ENCODE measurements around the gene ROBO1.

The ROBO1 gene

GRCh38 chr3:79568938-79569337 is 198.9 kb downstream of the ROBO1 start:
- Histone ChIP-seq H3K36me3 (no peaks in the 10 kb centered on the region), H3K4me1 (peaks cover 3% of the 10 kb centered on the region; the same call in 1 of the 2 replicates), H3K4me2 (no peak overlapping the region), H3K9ac (no peak overlapping the region), H3K27ac (no peak overlapping the region), H4K20me1 (no peaks in the 10 kb centered on the region), H3K27me3 (no peaks in the 10 kb centered on the region), H3K4me3 (no peak overlapping the region), H3K9me3 (no peaks in the 10 kb centered on the region)
- TF ChIP-seq Cebpa-rat (IDR thresholded peaks at IDR 0.05), result no peak

- H3K27ac ChIP-seq, result no peak overlapping the region
- H3K36me3 ChIP-seq, result no peaks in the 10 kb centered on the region
- no peak overlapping the region for H3K9ac ChIP-seq
- H4K20me1 ChIP-seq, result no peaks in the 10 kb centered on the region
- no peak for TF ChIP-seq Cebpa-rat (IDR thresholded peaks at IDR 0.05)
- H3K4me2 ChIP-seq, result no peak overlapping the region
- no peak overlapping the region for H3K4me3 ChIP-seq
- peaks cover 3% of the 10 kb centered on the region; the same call in 1 of the 2 replicates for H3K4me1 ChIP-seq
- H3K9me3 ChIP-seq, result no peaks in the 10 kb centered on the region
- H3K27me3 ChIP-seq, result no peaks in the 10 kb centered on the region
These were observed 203.6 kb downstream of the ROBO1 start for GRCh38 chr3:79564192-79564591.

- H4K20me1 ChIP-seq, result no peaks in the 10 kb centered on the region
- H3K4me1 ChIP-seq, result peaks cover 3% of the 10 kb centered on the region; the same call in 1 of the 2 replicates
- no peak overlapping the region for H3K9ac ChIP-seq
- H3K4me3 ChIP-seq, result no peak overlapping the region
- no peaks in the 10 kb centered on the region for H3K27me3 ChIP-seq
- H3K36me3 ChIP-seq, result no peaks in the 10 kb centered on the region
- no peaks in the 10 kb centered on the region for H3K9me3 ChIP-seq
- no peak overlapping the region for H3K4me2 ChIP-seq
- H3K27ac ChIP-seq, result no peak overlapping the region
- TF ChIP-seq Cebpa-rat (IDR thresholded peaks at IDR 0.05), result no peak
These were observed 207.1 kb downstream of the ROBO1 start for GRCh38 chr3:79560698-79561097.

GRCh38 chr3:79558943-79559342 is 208.9 kb downstream of the ROBO1 start:
- TF ChIP-seq Cebpa-rat (IDR thresholded peaks at IDR 0.05), result no peak
- H3K4me2 ChIP-seq, result no peak overlapping the region
- no peak overlapping the region for H3K27ac ChIP-seq
- no peaks in the 10 kb centered on the region for H4K20me1 ChIP-seq
- H3K4me1 ChIP-seq, result no peaks in the 10 kb centered on the region
- H3K27me3 ChIP-seq, result no peaks in the 10 kb centered on the region
- H3K4me3 ChIP-seq, result no peak overlapping the region
- no peaks in the 10 kb centered on the region for H3K9me3 ChIP-seq
- no peak overlapping the region for H3K9ac ChIP-seq
- no peaks in the 10 kb centered on the region for H3K36me3 ChIP-seq

GRCh38 chr3:79555655-79556054 is 212.1 kb downstream of the ROBO1 start:
- Histone ChIP-seq H3K27ac (no peak overlapping the region), H3K27me3 (no peaks in the 10 kb centered on the region), H3K4me3 (no peak overlapping the region), H3K4me1 (no peaks in the 10 kb centered on the region), H3K9ac (no peak overlapping the region), H3K9me3 (no peaks in the 10 kb centered on the region), H3K36me3 (no peaks in the 10 kb centered on the region), H3K4me2 (no peak overlapping the region), H4K20me1 (no peaks in the 10 kb centered on the region)
- TF ChIP-seq Cebpa-rat (IDR thresholded peaks at IDR 0.05), result no peak

GRCh38 chr3:79551997-79552396 is 215.8 kb downstream of the ROBO1 start:
- Histone ChIP-seq H3K4me1 (no peaks in the 10 kb centered on the region), H3K4me3 (no peak overlapping the region), H4K20me1 (no peaks in the 10 kb centered on the region), H3K9ac (no peak overlapping the region), H3K27ac (no peak overlapping the region), H3K4me2 (no peak overlapping the region), H3K27me3 (no peaks in the 10 kb centered on the region), H3K36me3 (no peaks in the 10 kb centered on the region), H3K9me3 (no peaks in the 10 kb centered on the region)
- no peak for TF ChIP-seq Cebpa-rat (IDR thresholded peaks at IDR 0.05)

GRCh38 chr3:79551321-79551892 is 216.4 kb downstream of the ROBO1 start:
- Histone ChIP-seq H3K4me3 (no peak overlapping the region), H4K20me1 (no peaks in the 10 kb centered on the region), H3K36me3 (no peaks in the 10 kb centered on the region), H3K9me3 (no peaks in the 10 kb centered on the region), H3K9ac (no peak overlapping the region), H3K4me1 (no peaks in the 10 kb centered on the region), H3K4me2 (no peak overlapping the region), H3K27ac (no peak overlapping the region), H3K27me3 (no peaks in the 10 kb centered on the region)
- no peak for TF ChIP-seq Cebpa-rat (IDR thresholded peaks at IDR 0.05)

GRCh38 chr3:79543218-79543982 is 224.4 kb downstream of the ROBO1 start:
- no peak for TF ChIP-seq Cebpa-rat (IDR thresholded peaks at IDR 0.05)
- no peak overlapping the region for H3K27ac ChIP-seq
- no peak overlapping the region for H3K4me2 ChIP-seq
- H3K4me1 ChIP-seq, result no peaks in the 10 kb centered on the region
- H4K20me1 ChIP-seq, result no peaks in the 10 kb centered on the region
- H3K4me3 ChIP-seq, result no peak overlapping the region
- H3K36me3 ChIP-seq, result no peaks in the 10 kb centered on the region
- H3K27me3 ChIP-seq, result no peaks in the 10 kb centered on the region
- H3K9me3 ChIP-seq, result no peaks in the 10 kb centered on the region
- H3K9ac ChIP-seq, result no peak overlapping the region

- H3K27ac ChIP-seq, result no peak overlapping the region
- H3K9ac ChIP-seq, result no peak overlapping the region
- no peaks in the 10 kb centered on the region for H3K27me3 ChIP-seq
- no peaks in the 10 kb centered on the region for H4K20me1 ChIP-seq
- no peak for TF ChIP-seq Cebpa-rat (IDR thresholded peaks at IDR 0.05)
- H3K4me2 ChIP-seq, result no peak overlapping the region
- no peaks in the 10 kb centered on the region for H3K9me3 ChIP-seq
- H3K36me3 ChIP-seq, result no peaks in the 10 kb centered on the region
- no peaks in the 10 kb centered on the region for H3K4me1 ChIP-seq
- H3K4me3 ChIP-seq, result no peak overlapping the region
These were observed 233.1 kb downstream of the ROBO1 start for GRCh38 chr3:79534727-79535126.

GRCh38 chr3:79531566-79532295 is 236.1 kb downstream of the ROBO1 start:
- H3K36me3 ChIP-seq, result no peaks in the 10 kb centered on the region
- H3K9ac ChIP-seq, result no peak overlapping the region
- no peaks in the 10 kb centered on the region for H4K20me1 ChIP-seq
- no peaks in the 10 kb centered on the region for H3K4me1 ChIP-seq
- H3K4me2 ChIP-seq, result no peak overlapping the region
- no peak overlapping the region for H3K4me3 ChIP-seq
- no peak for TF ChIP-seq Cebpa-rat (IDR thresholded peaks at IDR 0.05)
- no peak overlapping the region for H3K27ac ChIP-seq
- H3K27me3 ChIP-seq, result no peaks in the 10 kb centered on the region
- no peaks in the 10 kb centered on the region for H3K9me3 ChIP-seq

Measured in BLaER1 (cell line).